Motor neuron (in vitro differentiated cells): ENCODE results near the gene GABARAPL1. TPM values are rescaled to one million over a fixed set of nuclear protein-coding genes. Genes with fewer than 3 reads are reported as not detected.
"Not testable (repeated sequence)": the region's sequence is repeated elsewhere in the genome, so short reads cannot be mapped to it uniquely, and the experiment has no call there.

Source experiments
- ATAC-seq, 8 experiments: fragments of 200-7000 bp; cut with Tn5 transposase; replicated peaks in 6 of 8; 2 replicates each; pipeline ENCODE4 v1.8.0; 2021; ENCODE audit warnings: mild to moderate bottlenecking in 8 of 8, moderate library complexity in 8 of 8
- H3K27ac ChIP-seq, 2 donors: fragments of 250-450 bp; sonication (Bioruptor Pico); 2 replicates each; pipeline ENCODE4 v1.9.0; 2021; ENCODE audit warnings: antibody characterized with exemption in 2 of 2, mild to moderate bottlenecking in 2 of 2, moderate library complexity in 1 of 2
- H3K4me1 ChIP-seq, 2 donors: fragments of 250-450 bp; sonication (Bioruptor Pico); replicated peaks in 1 of 2; 2 replicates each; pipeline ENCODE4 v1.6.1; 2021; ENCODE audit warnings: antibody characterized with exemption in 2 of 2, mild to moderate bottlenecking in 2 of 2, moderate library complexity in 1 of 2
- H3K4me3 ChIP-seq, 5 donors: fragments of 250-450 bp; sonication (Bioruptor Pico); 2 replicates each; pipeline ENCODE4 v1.9.0; 2021; ENCODE audit warnings: antibody characterized with exemption in 5 of 5, mild to moderate bottlenecking in 5 of 5, moderate library complexity in 4 of 5
- WGBS, 10 experiments: fragments of 450-650 bp; shearing (Covaris generic); methylation state at CpG; one replicate each; pipeline ENCODE4 v1.0.0; 2022; 5-methylcytosine and 5-hydroxymethylcytosine counted together
- in situ Hi-C, 9 experiments: fragments of 400-800 bp; cut with MboI; loops; one replicate each; pipeline ENCODE4 v1.15.0; 2021; ENCODE audit warnings: low sequenced_read_pairs in 9 of 9, low pct_unique_long_range_greater_than_20kb in 2 of 9; ENCODE audit not compliant: unreplicated experiment in 9 of 9
- total RNA-seq, 8 experiments: library from RNA; unstranded; fragments of 300-600 nt; gene quantifications; 2 replicates each; pipeline versions ENCODE4 v1.2.3 to v1.2.4, GENCODE V29; 2022

The GABARAPL1 gene
- total RNA-seq, 8 experiments from 2014 or later, result 82.0 to 245 (median 106) TPM

DNA sequence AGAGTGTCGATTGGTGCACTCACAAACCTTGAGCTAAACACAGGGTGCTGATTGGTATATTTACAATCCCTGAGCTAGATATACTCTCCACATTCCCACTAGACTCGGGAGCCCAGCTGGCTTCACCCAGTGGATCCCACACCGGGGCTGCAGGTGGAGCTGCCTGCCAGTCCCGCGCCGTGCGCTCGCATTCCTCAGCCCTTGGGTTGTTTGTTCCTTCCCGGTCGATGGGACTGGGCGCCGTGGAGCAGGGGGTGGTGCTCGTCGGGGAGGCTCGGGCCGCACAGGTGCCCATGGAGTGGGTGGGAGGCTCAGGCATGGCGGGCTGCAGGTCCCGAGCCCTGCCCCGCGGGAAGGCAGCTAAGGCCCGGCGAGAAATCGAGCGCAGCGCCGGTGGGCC is 12.7 kb downstream of the GABARAPL1 start:
- WGBS, 10 experiments, result no CpG with 5 or more reads among the region's 26 CpGs
- not testable (repeated sequence) for H3K4me1 ChIP-seq, H3K27ac ChIP-seq, ATAC-seq, H3K4me3 ChIP-seq
- in situ Hi-C loops, result loop anchor here in 5 of 9 experiments (25.0 kb wide), 2 partner anchors 337 to 437 kb away; partner anchors contain the start of gene STYK1 (in 1 of the 5)

GRCh38 chr12:10226086-10226485 is 13.4 kb downstream of the GABARAPL1 start:
- Histone ChIP-seq H3K27ac (no peak overlapping the region), H3K4me3 (no peak overlapping the region), H3K4me1 (no peaks in the 10 kb centered on the region)
- 67 to 100% (median 100%) methylated on average over 1 to 3 of the region's 6 CpGs; no CpG with 5 or more reads in 3 of the 10 experiments for WGBS, 10 experiments
- peak in 1 of 8 experiments; percentile 2 for ATAC-seq
- in situ Hi-C loops, result loop anchor here in 5 of 9 experiments (25.0 kb wide), 2 partner anchors 336 to 436 kb away; partner anchors contain the start of gene STYK1 (in 1 of the 5)

DNA sequence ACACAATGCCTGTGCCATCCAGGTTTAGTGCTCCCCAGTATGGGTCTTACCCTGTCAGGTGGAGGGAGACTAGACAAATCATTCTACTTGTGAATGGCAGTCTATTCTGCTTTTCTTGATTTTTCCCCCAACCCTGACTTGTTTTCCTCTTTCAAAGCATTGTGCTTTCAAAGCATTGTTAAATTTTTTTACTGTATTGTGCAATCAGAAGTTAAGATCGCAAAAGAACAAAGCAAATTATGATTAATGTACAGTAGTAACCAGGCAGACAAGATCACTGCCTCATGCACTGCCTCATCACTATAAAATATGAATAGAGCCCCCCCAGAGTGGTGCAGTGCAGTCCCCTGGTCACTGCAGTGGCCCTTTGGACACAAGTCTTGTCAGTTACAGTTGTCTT is 14.1 kb downstream of the GABARAPL1 start:
- Histone ChIP-seq H3K27ac (no peak overlapping the region), H3K4me3 (no peak overlapping the region), H3K4me1 (no peaks in the 10 kb centered on the region)
- peak in 2 of 8 experiments; percentile 3 to 12 for ATAC-seq
- in situ Hi-C loops, result loop anchor here in 5 of 9 experiments (25.0 kb wide), 2 partner anchors 336 to 436 kb away; partner anchors contain the start of gene STYK1 (in 1 of the 5)
- 38 to 100% (median 86%) methylated on average over 1 of the region's 1 CpG; no CpG with 5 or more reads in 5 of the 10 experiments for WGBS, 10 experiments

DNA sequence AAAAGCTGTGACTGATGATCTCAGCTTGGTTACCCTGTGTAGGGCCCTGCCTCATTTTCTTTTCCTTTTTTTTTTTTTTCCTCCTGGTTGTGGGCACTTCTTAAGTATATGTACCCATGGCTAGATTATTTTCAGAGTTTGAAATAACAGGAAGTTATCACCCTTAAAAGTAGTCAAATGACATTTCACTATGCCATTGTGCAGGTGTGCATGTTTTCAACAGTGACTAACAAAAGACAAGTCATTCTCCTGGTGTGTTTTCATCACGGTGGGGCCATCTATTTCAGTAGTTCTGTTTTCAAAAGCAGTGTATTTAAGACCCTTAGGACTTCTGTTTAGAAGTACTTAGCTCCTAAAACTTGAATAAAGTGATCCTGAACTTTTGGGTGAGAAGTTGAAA is 15.0 kb downstream of the GABARAPL1 start:
- H3K27ac ChIP-seq, result no peak overlapping the region
- no peak overlapping the region for H3K4me3 ChIP-seq
- ATAC-seq, result peak in 1 of 8 experiments; percentile 4
- 0 to 85% (median 55%) methylated on average over 1 of the region's 1 CpG; no CpG with 5 or more reads in 3 of the 10 experiments for WGBS, 10 experiments
- in situ Hi-C loops, result loop anchor here in 5 of 9 experiments (25.0 kb wide), 2 partner anchors 335 to 435 kb away; partner anchors contain the start of gene STYK1 (in 1 of the 5)
- H3K4me1 ChIP-seq, result no peaks in the 10 kb centered on the region

GRCh38 chr12:10234562-10234961 is 21.9 kb downstream of the GABARAPL1 start:
- H3K4me3 ChIP-seq, result no peak overlapping the region
- no peaks in the 10 kb centered on the region for H3K4me1 ChIP-seq
- no peak overlapping the region for H3K27ac ChIP-seq
- no peak for ATAC-seq
- in situ Hi-C loops, result loop anchor here in 6 of 9 experiments (10.0 to 25.0 kb wide), 3 partner anchors 328 to 428 kb away; partner anchors contain the start of gene STYK1 (in 1 of the 6)

DNA sequence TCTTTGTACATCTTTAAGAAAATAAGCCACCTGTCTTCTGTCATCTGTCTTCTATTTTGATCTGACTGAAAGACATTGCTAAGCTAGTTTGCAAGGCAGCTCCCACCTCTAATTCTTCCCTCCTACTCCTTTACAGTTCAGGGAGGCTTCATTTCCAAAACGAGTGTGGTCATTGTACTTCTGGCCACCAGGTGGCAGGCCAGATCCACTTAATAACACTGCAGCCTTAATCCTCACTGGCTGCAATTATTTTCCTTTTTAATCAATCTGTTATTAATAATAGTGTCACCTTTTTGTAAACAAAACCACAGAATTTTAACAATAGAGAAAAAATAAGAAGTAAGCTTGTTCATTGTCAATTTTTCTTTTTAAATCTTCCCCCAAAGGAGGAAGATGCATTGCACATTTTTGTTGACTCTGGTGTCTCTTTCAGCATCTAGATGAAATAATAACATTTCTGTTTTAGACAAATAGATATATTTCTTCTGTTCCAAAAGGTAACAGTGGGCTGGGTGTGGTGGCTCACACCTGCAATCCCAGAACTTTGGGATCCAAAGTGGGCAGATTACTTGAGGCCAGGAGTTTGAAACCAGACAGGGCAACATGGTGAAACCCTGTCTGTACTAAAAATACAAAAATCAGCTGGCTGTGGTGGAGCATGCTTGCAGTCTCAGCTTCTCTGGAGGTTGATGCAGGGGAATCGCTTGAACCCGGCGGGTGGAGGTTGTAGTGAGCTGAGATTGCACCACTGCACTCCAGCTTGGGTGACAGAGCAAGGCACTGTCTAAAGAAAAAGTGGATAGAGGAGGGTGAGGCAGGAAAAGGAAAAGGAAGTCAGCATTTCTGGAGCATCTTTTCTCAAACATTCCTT is 23.3 kb downstream of the GABARAPL1 start:
- H3K4me3 ChIP-seq, result no peak overlapping the region
- 14 to 75% (median 63%) methylated on average over 1 to 4 of the region's 4 CpGs; no CpG with 5 or more reads in 5 of the 10 experiments for WGBS, 10 experiments
- in situ Hi-C loops, result loop anchor here in 6 of 9 experiments (10.0 to 25.0 kb wide), 3 partner anchors 326 to 426 kb away; partner anchors contain the start of gene STYK1 (in 1 of the 6)
- H3K4me1 ChIP-seq, result no peaks in the 10 kb centered on the region
- no peak overlapping the region for H3K27ac ChIP-seq
- peak in 7 of 8 experiments; percentile 45 to 76 (median 57) for ATAC-seq

GRCh38 chr12:10236720-10237119 is 24.0 kb downstream of the GABARAPL1 start:
- in situ Hi-C loops, result loop anchor here in 6 of 9 experiments (10.0 to 25.0 kb wide), 3 partner anchors 326 to 426 kb away; partner anchors contain the start of gene STYK1 (in 1 of the 6)
- WGBS, 10 experiments, result 83 to 100% (median 100%) methylated on average over 1 of the region's 1 CpG; no CpG with 5 or more reads in 3 of the 10 experiments
- H3K4me3 ChIP-seq, result no peak overlapping the region

GRCh38 chr12:10238526-10238925 is 25.8 kb downstream of the GABARAPL1 start:
- no peak for ATAC-seq
- in situ Hi-C loops, result loop anchor here in 6 of 9 experiments (10.0 to 25.0 kb wide), 3 partner anchors 324 to 424 kb away; partner anchors contain the start of gene STYK1 (in 1 of the 6)
- no peak overlapping the region for H3K27ac ChIP-seq
- no peaks in the 10 kb centered on the region for H3K4me1 ChIP-seq
- no peak overlapping the region for H3K4me3 ChIP-seq
- WGBS, 10 experiments, result 71 to 100% (median 100%) methylated on average over 1 of the region's 1 CpG; no CpG with 5 or more reads in 3 of the 10 experiments

More at GRCh38 chr12:10236720-10237119, 24.0 kb downstream of the GABARAPL1 start:
- no peaks in the 10 kb centered on the region for H3K4me1 ChIP-seq
- H3K27ac ChIP-seq, result no peak overlapping the region
- ATAC-seq, result no peak

DNA sequence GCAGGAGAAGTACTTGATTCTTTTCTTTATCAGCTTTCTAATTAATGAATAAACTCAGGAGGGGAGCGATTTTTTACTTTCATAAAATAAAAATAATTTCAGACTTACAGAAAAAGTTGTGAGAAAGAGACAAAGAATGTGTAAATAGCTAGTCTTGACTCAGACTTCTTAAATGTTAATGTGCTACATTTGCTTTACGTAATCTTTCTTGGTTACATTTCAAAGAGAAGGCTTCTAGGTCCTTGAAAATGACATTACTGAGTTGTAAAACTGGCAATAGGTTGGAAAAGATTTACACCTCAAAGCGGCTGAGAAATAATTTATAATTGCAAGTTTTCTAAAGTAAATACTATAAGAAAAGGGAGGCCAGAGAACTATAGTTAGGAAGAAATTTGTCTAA is 28.6 kb downstream of the GABARAPL1 start:
- peak in 3 of 8 experiments; percentile 84 to 92 (median 92) for ATAC-seq
- H3K4me3 ChIP-seq, result no peak overlapping the region
- in situ Hi-C loops, result loop anchor here in 5 of 9 experiments (25.0 kb wide), 2 partner anchors 321 to 421 kb away; partner anchors contain the start of gene STYK1 (in 1 of the 5)
- WGBS, 10 experiments, result 0 to 75% (median 51%) methylated on average over 1 to 2 of the region's 3 CpGs; no CpG with 5 or more reads in 1 of the 10 experiments
- H3K4me1 ChIP-seq, result no peaks in the 10 kb centered on the region
- no peak overlapping the region for H3K27ac ChIP-seq

DNA sequence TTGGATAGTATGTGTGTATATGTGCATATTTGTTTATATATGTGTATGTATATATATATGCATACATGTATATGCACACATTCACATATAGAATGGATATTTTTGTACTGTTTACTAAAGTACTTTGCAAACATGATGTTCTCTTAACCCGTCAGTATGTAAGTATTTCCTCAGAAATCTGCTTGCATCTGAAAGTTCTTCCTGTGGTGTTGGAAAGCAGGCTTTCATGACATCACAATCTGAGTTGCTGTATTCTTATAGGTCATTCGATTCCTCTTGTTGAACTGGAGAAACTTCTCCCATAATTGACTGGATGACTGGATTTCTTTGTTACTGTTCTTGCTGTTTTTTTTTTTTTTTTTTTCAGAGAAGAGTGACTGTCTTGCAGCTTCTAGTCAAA is 29.1 kb downstream of the GABARAPL1 start:
- peak in 3 of 8 experiments; percentile 73 to 93 (median 79) for ATAC-seq
- in situ Hi-C loops, result loop anchor here in 5 of 9 experiments (25.0 kb wide), 2 partner anchors 321 to 421 kb away; partner anchors contain the start of gene STYK1 (in 1 of the 5)
- 0 to 80% (median 37%) methylated on average over 1 to 2 of the region's 2 CpGs for WGBS, 10 experiments
- H3K4me1 ChIP-seq, result no peaks in the 10 kb centered on the region
- H3K4me3 ChIP-seq, result no peak overlapping the region
- no peak overlapping the region for H3K27ac ChIP-seq

- no peak for ATAC-seq
- Histone ChIP-seq H3K27ac (no peak overlapping the region), H3K4me1 (no peaks in the 10 kb centered on the region), H3K4me3 (no peak overlapping the region)
- in situ Hi-C loops, result loop anchor here in 5 of 9 experiments (25.0 kb wide), 2 partner anchors 320 to 420 kb away; partner anchors contain the start of gene STYK1 (in 1 of the 5)
- WGBS, 10 experiments, result 0 to 100% (median 86%) methylated on average over 1 of the region's 1 CpG; no CpG with 5 or more reads in 1 of the 10 experiments
These were observed 29.9 kb downstream of the GABARAPL1 start for GRCh38 chr12:10242539-10242938.

DNA sequence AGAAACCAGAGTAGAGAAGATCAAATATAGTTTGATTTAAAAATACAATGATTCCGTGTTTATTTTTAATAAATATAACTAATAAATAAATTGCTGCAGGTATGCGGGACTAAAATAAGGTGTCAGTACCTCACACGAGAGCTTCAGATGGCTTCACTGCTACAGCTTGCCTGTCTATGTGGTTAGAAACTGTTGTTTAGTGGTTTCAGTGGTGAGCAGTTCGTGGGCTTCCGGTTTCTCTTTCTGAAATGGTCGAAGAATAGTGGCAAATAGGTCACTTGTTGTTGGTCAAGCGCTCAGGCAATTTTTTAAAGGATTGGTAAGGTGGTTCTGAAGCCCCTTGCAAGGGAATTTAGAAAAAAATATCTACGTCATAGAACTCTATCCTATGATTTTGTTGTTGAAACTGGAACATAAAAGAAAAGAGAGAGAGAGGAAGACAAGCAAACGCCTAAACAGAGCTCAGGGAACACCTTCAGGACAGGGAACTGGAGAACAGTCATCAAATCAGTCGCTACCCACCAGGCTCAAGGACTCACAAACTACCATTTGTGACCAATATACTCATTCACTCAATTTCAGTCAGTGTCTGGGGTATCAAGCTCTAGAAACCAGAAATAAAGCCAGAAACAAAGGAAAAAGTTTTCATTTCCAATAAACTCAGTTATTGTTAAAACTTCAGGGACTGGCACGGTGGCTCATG is 31.3 kb downstream of the GABARAPL1 start:
- in situ Hi-C loops, result loop anchor here in 5 of 9 experiments (25.0 kb wide), 2 partner anchors 318 to 418 kb away; partner anchors contain the start of gene STYK1 (in 1 of the 5)
- no peak for ATAC-seq
- Histone ChIP-seq H3K4me3 (no peak overlapping the region), H3K4me1 (no peaks in the 10 kb centered on the region), H3K27ac (no peak overlapping the region)
- WGBS, 10 experiments, result 82 to 100% (median 91%) methylated on average over 2 to 11 of the region's 11 CpGs
